Stimulated activated CD8-positive, alpha-beta memory T cell treated with anti-CD3 and anti-CD28 coated beads, Interleukin-12 subunit alpha, Interleukin-12 subunit beta, amount 100 ng/mL, for 1 hour (primary cell): ENCODE data around the gene IFNA8.
"Not testable (repeated sequence)": the region's sequence is repeated elsewhere in the genome, so short reads cannot be mapped to it uniquely, and the experiment has no call there.

Source experiments
- DNase-seq: peaks from one replicate; pipeline ENCODE4 v3.0.0-alpha.2; 2020; ENCODE audit warnings: low read depth

IFNA8 gene

GRCh38 chr9:21408817-21409216, at the start of gene IFNA8:
IFNA8 (plus strand) TSS chr9:21409117; CDS start chr9:21409177, 60 bp downstream.
- no peak for DNase-seq

- DNase-seq = no peak
These were observed 46.6 kb upstream of the IFNA8 start for GRCh38 chr9:21362287-21362686.

GRCh38 chr9:21367169-21367568, 41.7 kb upstream of the IFNA8 start:
- not testable (repeated sequence) for DNase-seq

GRCh38 chr9:21367957-21368356, 41.0 kb upstream of the IFNA8 start, which contains the start of gene IFNA13:
IFNA13 (minus strand) TSS chr9:21368057; CDS start chr9:21368010, 47 bp downstream.
- no peak for DNase-seq

- not testable (repeated sequence) for DNase-seq
These were observed 37.5 kb upstream of the IFNA8 start for GRCh38 chr9:21371467-21371866.

GRCh38 chr9:21381448-21382339, 27.2 kb upstream of the IFNA8 start:
- no peak for DNase-seq

- no peak for DNase-seq
These were observed 25.3 kb upstream of the IFNA8 start for GRCh38 chr9:21383627-21384026.

- DNase-seq = no peak
These were observed 23.7 kb upstream of the IFNA8 start, which contains the start of gene IFNA2 for GRCh38 chr9:21385131-21385670. IFNA2 (minus strand) TSS chr9:21385398; CDS start chr9:21385329, 69 bp downstream.

GRCh38 chr9:21392270-21392669, 16.6 kb upstream of the IFNA8 start:
- DNase-seq = no peak

- peak; percentile 41 for DNase-seq
These were observed 12.9 kb upstream of the IFNA8 start for GRCh38 chr9:21395778-21396717.

GRCh38 chr9:21398955-21399489, 9.9 kb upstream of the IFNA8 start:
- DNase-seq = no peak

GRCh38 chr9:21399956-21400355, 9.0 kb upstream of the IFNA8 start:
- no peak for DNase-seq

- DNase-seq = no peak
These were observed 6.3 kb upstream of the IFNA8 start for GRCh38 chr9:21402386-21403251.

- no peak for DNase-seq
These were observed 4.8 kb upstream of the IFNA8 start for GRCh38 chr9:21404146-21404545.

- DNase-seq = no peak
These were observed 3.2 kb downstream of the IFNA8 start for GRCh38 chr9:21412107-21412506.

- DNase-seq = no peak
These were observed 4.2 kb downstream of the IFNA8 start for GRCh38 chr9:21413151-21413550.

GRCh38 chr9:21413624-21414023, 4.7 kb downstream of the IFNA8 start:
- no peak for DNase-seq

- DNase-seq = no peak
These were observed 5.5 kb downstream of the IFNA8 start for GRCh38 chr9:21414220-21414940.

- no peak for DNase-seq
These were observed 6.8 kb downstream of the IFNA8 start for GRCh38 chr9:21415493-21416267.
